ENCODE measurements around the gene GNB1L.
"Not testable (repeated sequence)": the region's sequence is repeated elsewhere in the genome, so short reads cannot be mapped to it uniquely, and the experiment has no call there.

The GNB1L gene

GRCh38 chr22:19842393-19843106 is 12.1 kb downstream of the GNB1L start:
- no peak for DNase-seq (ENCODE audit: extremely low read depth, low read depth)
- no peak for TF ChIP-seq CTCF (IDR thresholded peaks at IDR 0.05; ENCODE audit: low read depth, low read length)

GRCh38 chr22:19841641-19842392 is 12.9 kb downstream of the GNB1L start:
- TF ChIP-seq CTCF (IDR thresholded peaks at IDR 0.05; ENCODE audit: low read depth, low read length): no peak
- no peak for DNase-seq (ENCODE audit: extremely low read depth, low read depth)

GRCh38 chr22:19840955-19841640 is 13.6 kb downstream of the GNB1L start:
- no peak for DNase-seq (ENCODE audit: extremely low read depth, low read depth)

GRCh38 chr22:19840059-19840458 is 14.6 kb downstream of the GNB1L start:
- TF ChIP-seq CTCF (IDR thresholded peaks at IDR 0.05; ENCODE audit: low read depth, low read length): no peak

More at GRCh38 chr22:19840955-19841640, 13.6 kb downstream of the GNB1L start:
- no peak for TF ChIP-seq CTCF (IDR thresholded peaks at IDR 0.05; ENCODE audit: low read depth, low read length)

GRCh38 chr22:19837915-19838314 is 16.8 kb downstream of the GNB1L start:
- no peak for TF ChIP-seq CTCF (IDR thresholded peaks at IDR 0.05; ENCODE audit: low read depth, low read length)
- no peak for DNase-seq (ENCODE audit: extremely low read depth, low read depth)

More at GRCh38 chr22:19840059-19840458, 14.6 kb downstream of the GNB1L start:
- no peak for DNase-seq (ENCODE audit: extremely low read depth, low read depth)

GRCh38 chr22:19836512-19836911 is 18.2 kb downstream of the GNB1L start:
- no peak for TF ChIP-seq CTCF (IDR thresholded peaks at IDR 0.05; ENCODE audit: low read depth, low read length)
- DNase-seq (ENCODE audit: extremely low read depth, low read depth): no peak

- TF ChIP-seq CTCF (IDR thresholded peaks at IDR 0.05; ENCODE audit: low read depth, low read length): no peak
- no peak for DNase-seq (ENCODE audit: extremely low read depth, low read depth)
Observed at GRCh38 chr22:19834599-19834998, 20.1 kb downstream of the GNB1L start.

- not testable (repeated sequence) for DNase-seq (ENCODE audit: extremely low read depth, low read depth)
Observed at GRCh38 chr22:19833327-19833726, 21.3 kb downstream of the GNB1L start.

Data from AG09319 (cell line).